Choroid plexus epithelial cell (primary cell): ENCODE data around the gene CDH4.

Source experiments
- DNase-seq: peaks from one replicate; pipeline ENCODE4 v3.0.0-alpha.2; 2010; ENCODE audit warnings: low read depth
- H3K4me3 ChIP-seq: 2 replicates; pipeline ENCODE4 v1.5.1; 2011; ENCODE audit warnings: low read depth, mild to moderate bottlenecking, control low read depth, low read length, moderate library complexity
- TF ChIP-seq, protein P1 (sequence below): conservative IDR thresholded peaks from 2 replicates; pipeline ENCODE4 v1.5.1; 2011; ENCODE audit warnings: low read depth, mild to moderate bottlenecking, control low read depth, inconsistent platforms, low read length, moderate library complexity

CDH4 gene

DNA sequence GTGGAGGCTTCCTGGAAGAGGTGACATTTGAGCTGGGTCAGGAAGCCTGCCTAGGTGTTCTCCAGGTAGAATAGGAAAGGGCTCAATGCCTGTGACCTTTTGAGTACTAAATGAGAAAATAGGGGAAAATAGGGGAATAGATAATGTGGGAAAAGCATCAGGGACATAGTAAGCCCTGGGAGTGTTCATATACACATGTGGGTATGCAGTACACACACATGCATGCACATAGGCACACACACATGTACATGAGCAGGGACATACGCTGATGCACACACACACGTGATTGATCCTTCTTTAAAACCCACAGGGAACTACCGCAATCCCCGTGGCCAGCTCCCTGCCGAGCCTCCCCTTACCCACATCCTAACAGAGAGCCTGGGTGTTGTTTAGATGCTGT, 351.7 kb downstream of the CDH4 start:
- TF ChIP-seq, protein P1, sequence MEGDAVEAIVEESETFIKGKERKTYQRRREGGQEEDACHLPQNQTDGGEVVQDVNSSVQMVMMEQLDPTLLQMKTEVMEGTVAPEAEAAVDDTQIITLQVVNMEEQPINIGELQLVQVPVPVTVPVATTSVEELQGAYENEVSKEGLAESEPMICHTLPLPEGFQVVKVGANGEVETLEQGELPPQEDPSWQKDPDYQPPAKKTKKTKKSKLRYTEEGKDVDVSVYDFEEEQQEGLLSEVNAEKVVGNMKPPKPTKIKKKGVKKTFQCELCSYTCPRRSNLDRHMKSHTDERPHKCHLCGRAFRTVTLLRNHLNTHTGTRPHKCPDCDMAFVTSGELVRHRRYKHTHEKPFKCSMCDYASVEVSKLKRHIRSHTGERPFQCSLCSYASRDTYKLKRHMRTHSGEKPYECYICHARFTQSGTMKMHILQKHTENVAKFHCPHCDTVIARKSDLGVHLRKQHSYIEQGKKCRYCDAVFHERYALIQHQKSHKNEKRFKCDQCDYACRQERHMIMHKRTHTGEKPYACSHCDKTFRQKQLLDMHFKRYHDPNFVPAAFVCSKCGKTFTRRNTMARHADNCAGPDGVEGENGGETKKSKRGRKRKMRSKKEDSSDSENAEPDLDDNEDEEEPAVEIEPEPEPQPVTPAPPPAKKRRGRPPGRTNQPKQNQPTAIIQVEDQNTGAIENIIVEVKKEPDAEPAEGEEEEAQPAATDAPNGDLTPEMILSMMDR = no peak

DNA sequence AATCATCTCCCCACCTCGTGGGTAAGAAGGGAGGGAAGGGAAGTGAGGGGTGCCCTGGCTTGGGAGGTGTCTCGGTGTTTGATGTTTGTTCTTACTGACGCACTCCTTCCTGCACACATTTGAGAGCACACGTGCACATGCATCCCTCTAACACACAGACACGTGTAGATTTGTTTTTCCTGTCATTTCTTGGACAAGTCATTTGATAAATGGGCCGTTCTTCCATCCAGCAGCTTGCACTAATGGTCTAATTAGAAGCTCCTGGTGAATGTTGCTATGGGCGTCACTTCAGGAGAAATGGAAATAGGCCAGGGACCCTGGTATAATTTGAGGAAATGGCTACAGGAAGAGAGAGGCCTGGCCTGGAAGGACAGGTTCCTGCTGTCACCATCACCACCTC, 352.5 kb downstream of the CDH4 start:
- TF ChIP-seq, protein P1 = no peak
- H3K4me3 ChIP-seq = no peak overlapping the region
- no peak for DNase-seq

More for the DNA sequence above, 351.7 kb downstream of the CDH4 start:
- H3K4me3 ChIP-seq = no peak overlapping the region
- DNase-seq = no peak

DNA sequence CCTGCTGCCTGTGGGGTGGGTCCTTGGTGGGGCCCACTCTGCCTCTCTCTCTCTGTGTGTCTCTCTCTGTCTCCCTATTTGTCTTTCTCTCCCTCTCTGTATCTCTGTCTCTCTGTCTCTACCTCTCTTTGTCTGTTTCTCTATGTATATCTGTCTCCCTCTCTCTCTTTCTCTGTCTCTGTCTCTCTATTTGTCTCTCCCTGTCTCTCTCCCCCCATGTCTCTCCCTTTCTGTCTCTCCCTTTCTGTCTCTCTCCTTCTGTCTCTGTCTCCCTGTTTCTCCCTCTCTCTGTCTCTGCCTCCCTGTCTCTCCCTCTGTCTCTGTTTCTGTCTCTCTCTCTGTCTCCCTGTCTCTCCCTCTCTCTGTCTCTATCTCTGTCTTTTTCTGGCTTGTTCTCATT, 353.2 kb downstream of the CDH4 start:
- TF ChIP-seq, protein P1 = no peak
- no peak for DNase-seq
- H3K4me3 ChIP-seq = no peak overlapping the region

DNA sequence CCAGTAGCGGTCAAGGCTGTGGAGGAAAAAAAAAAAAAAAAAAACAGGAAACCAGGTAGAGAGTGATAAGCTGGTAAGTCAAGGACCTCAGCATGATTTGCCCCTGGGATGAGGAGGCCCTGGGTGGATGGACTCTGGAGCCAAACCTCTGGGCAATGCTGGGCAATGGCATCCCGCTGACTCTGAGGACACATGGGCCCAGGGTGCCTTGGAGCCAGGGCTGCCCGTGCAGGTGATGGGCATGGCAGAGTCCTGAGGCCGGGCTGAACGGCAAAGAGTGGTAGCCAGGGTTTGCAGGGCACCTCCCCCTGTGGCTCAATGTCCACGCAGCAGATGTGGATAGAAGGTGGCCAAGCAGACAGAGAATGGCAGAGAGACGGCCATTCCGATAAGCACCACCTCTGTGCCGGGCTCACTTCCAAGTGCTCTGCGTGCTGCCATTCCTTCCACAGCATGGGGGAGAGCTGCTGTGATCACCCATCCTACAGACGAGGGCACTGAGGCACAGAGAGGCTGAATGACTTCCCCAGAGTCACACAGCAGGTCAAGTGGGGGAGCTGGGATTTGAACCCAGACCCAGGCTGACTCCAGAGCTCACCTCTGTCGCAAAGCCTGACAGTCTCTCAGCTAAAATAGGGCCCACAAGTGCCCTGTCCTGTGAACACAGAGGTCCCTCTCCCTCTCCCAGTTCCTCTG, 353.9 kb downstream of the CDH4 start:
- no peak for DNase-seq
- TF ChIP-seq, protein P1 = no peak

DNA sequence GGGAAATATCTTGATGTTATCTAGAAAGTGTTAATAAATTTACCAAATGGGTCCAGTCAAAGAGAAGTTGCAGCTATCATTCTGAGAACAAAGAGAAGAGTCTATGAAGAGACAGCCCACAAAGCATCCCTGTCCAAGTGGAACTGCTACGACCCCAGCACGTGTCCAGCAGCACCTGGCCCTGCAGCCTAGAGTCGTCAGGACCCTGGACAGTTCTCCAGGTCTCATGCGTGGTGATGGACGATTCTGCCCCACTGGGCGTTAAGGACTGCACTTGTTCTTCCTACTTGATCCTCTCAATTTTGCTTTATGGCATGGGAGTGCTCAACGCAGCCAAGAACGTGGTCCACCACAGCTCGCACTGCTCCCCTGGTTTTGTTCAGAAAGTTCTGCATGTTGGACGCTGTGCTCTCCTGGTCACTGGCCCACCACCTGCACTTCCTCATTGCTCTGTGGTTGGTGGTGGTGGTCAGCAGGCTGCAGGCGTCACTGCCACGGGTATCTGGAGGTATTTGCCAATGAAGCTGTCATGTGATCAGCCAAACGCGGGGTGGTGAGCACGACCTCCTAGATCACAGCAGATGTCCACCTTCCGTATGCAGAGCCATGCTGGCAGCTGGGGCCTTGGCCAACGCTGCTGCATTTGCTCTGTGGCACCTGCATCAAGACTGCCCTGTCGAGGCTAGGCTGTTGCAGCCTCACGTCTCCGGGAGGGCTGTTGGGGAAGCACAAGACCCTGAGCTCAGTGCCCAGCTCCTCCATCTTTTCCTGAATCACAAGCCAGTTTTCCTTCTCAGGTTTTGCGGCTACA, 356.4 kb downstream of the CDH4 start:
- no peak overlapping the region for H3K4me3 ChIP-seq
- DNase-seq = peak; percentile 44
- TF ChIP-seq, protein P1 = no peak

More for the DNA sequence above, 353.9 kb downstream of the CDH4 start:
- H3K4me3 ChIP-seq = no peak overlapping the region

DNA sequence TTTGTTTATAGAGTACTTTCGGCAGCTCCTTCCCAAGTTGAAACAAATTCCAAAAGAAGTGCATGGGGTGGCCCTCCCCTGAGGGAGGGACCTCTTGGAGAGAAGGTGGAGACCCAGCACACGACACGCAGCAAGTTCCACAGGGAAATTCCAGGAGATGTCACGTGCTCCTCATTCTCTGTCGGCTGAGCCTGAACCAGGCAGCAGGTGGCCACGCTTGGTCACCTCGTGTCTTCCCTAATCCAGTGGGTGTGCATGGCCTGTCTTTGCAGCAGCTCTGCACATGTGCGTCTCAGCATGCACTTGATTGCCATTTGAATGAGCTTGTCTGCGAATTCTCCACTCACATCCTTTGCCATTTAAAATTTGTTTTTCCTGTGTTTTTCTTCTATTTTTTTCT, 357.4 kb downstream of the CDH4 start:
- H3K4me3 ChIP-seq = no peak overlapping the region
- no peak for DNase-seq
- TF ChIP-seq, protein P1 = no peak
